Vagina (tissue), 2 donors: ENCODE measurements around the gene HNF1B.

ENCODE experiments used
- CTCF ChIP-seq, 3 experiments: fragments of 450-650 bp in 2 of 3; fragments of 200-600 bp in 1 of 3; sonication (generic) in 1 of 3; IDR thresholded peaks; one replicate each; pipeline ENCODE4 v1.5.1; 2017 to 2019; ENCODE audit warnings: antibody characterized with exemption in 3 of 3, mild to moderate bottlenecking in 2 of 3, moderate library complexity in 2 of 3
- POLR2A ChIP-seq, 2 donors: fragments of 450-650 bp; IDR thresholded peaks; one replicate each; pipeline ENCODE4 v1.6.1; 2017; ENCODE audit warnings: antibody characterized with exemption in 2 of 2, mild to moderate bottlenecking in 2 of 2, moderate library complexity in 2 of 2
- POLR2AphosphoS5 ChIP-seq, 2 donors: sonication (generic); formaldehyde crosslinking; IDR thresholded peaks; one replicate each; pipeline ENCODE4 v1.9.0; 2017; ENCODE audit warnings: antibody characterized with exemption in 2 of 2, mild to moderate bottlenecking in 2 of 2, low read depth in 1 of 2; ENCODE audit not compliant: insufficient read depth in 1 of 2

- no peak for TF ChIP-seq POLR2AphosphoS5 (IDR thresholded peaks at IDR 0.05; ENCODE audit: insufficient read depth in 1 of 2, low read depth in 1 of 2)
- TF ChIP-seq CTCF (IDR thresholded peaks at IDR 0.05): no peak
- no peak for TF ChIP-seq POLR2A (IDR thresholded peaks at IDR 0.05)
Measured at GRCh38 chr17:37787055-37787757, 42.3 kb upstream of the HNF1B start.
